Type B pancreatic cell (in vitro differentiated cells): ENCODE measurements around the gene RBM15B. TPM values are rescaled to one million over a fixed set of nuclear protein-coding genes. Genes with fewer than 3 reads are reported as not detected.

ENCODE experiments used
- DNase-seq: peaks from one replicate; pipeline ENCODE4 v3.0.0; 2021; ENCODE audit warnings: mixed read lengths; ENCODE audit not compliant: unreplicated experiment; ENCODE audit errors: extremely low spot score
- H3K27ac Mint-ChIP-seq: 2 replicates; pipeline ENCODE4 v1.8.0; 2021; ENCODE audit warnings: mild to moderate bottlenecking, mixed read lengths
- H3K27me3 Mint-ChIP-seq: 2 replicates; pipeline ENCODE4 v1.8.0; 2021; ENCODE audit warnings: mixed read lengths
- H3K36me3 Mint-ChIP-seq: 2 replicates; pipeline ENCODE4 v1.8.0; 2021; ENCODE audit warnings: mixed read lengths
- H3K4me1 Mint-ChIP-seq: one replicate; pipeline ENCODE4 v1.8.0; 2021; ENCODE audit warnings: mixed read lengths; ENCODE audit not compliant: unreplicated experiment
- H3K4me3 Mint-ChIP-seq: 2 replicates; pipeline ENCODE4 v1.8.0; 2021; ENCODE audit warnings: mild to moderate bottlenecking, mixed read lengths
- H3K9me3 Mint-ChIP-seq: 2 replicates; pipeline ENCODE4 v1.8.0; 2021; ENCODE audit warnings: mixed read lengths
- CTCF ChIP-seq: fragments of 200-600 bp; sonication (generic); conservative IDR thresholded peaks from 2 replicates; pipeline ENCODE4 v1.5.0; 2021; ENCODE audit warnings: antibody characterized with exemption, mild to moderate bottlenecking
- long read RNA-seq: library from polyadenylated mRNA; unstranded; transcript quantifications from one replicate; pipeline ENCODE4 v2.0.0, GENCODE V29; 2020
- total RNA-seq: library from RNA; stranded (reverse); gene quantifications from 2 replicates; pipeline ENCODE4 v1.2.1, GENCODE V29; 2021; ENCODE audit warnings: low replicate concordance

Gene RBM15B
- total RNA-seq, result 54.3 and 66.4 TPM in 2 replicates
- long read RNA-seq, full-length matches to known transcripts, result 33 of 33 reads
- long read RNA-seq, partial matches to known transcripts, result 0 of 33 reads
- long read RNA-seq, other reads (novel, unspliced or antisense), result 0 of 33 reads

GRCh38 chr3:51391075-51391565 lies at the start of gene RBM15B:
TSS of gene RBM15B (plus strand) at chr3:51391285. CDS start at chr3:51391400, 115 bp downstream.
- peaks cover 36% of the 10 kb centered on the region for H3K4me1 Mint-ChIP-seq
- H3K36me3 Mint-ChIP-seq, result peaks cover 46% of the 10 kb centered on the region

GRCh38 chr3:51343918-51344687 lies 47.0 kb upstream of the RBM15B start:
- H3K9me3 Mint-ChIP-seq, result no peaks in the 10 kb centered on the region
- no peak for TF ChIP-seq CTCF
- peak overlapping the region; percentile 36 for H3K4me3 Mint-ChIP-seq
- H3K36me3 Mint-ChIP-seq, result peaks cover 4% of the 10 kb centered on the region
- DNase-seq, result no peak
- peak overlapping the region; percentile 91 for H3K27ac Mint-ChIP-seq
- H3K27me3 Mint-ChIP-seq, result no peaks in the 10 kb centered on the region
- peaks cover 16% of the 10 kb centered on the region for H3K4me1 Mint-ChIP-seq

More at GRCh38 chr3:51391075-51391565, at the start of gene RBM15B:
- Mint-ChIP-seq H3K4me3 (peak within 1 kb of the TSS; percentile 89), H3K27me3 (no peaks in the 10 kb centered on the region), H3K9me3 (no peaks in the 10 kb centered on the region), H3K27ac (peak within 1 kb of the TSS; percentile 99)
- TF ChIP-seq CTCF, result peak; percentile 91
- peak; percentile 99 for DNase-seq

GRCh38 chr3:51350751-51351150 lies 40.3 kb upstream of the RBM15B start:
- Mint-ChIP-seq H3K9me3 (no peaks in the 10 kb centered on the region), H3K4me3 (no peak overlapping the region), H3K4me1 (peaks cover 2% of the 10 kb centered on the region), H3K27me3 (no peaks in the 10 kb centered on the region), H3K27ac (no peak overlapping the region), H3K36me3 (peaks cover 4% of the 10 kb centered on the region)
- TF ChIP-seq CTCF, result no peak
- no peak for DNase-seq

GRCh38 chr3:51353131-51353530 lies 38.0 kb upstream of the RBM15B start:
- TF ChIP-seq CTCF, result no peak
- DNase-seq, result no peak

GRCh38 chr3:51353691-51354090 lies 37.4 kb upstream of the RBM15B start:
- H3K9me3 Mint-ChIP-seq, result no peaks in the 10 kb centered on the region
- H3K27ac Mint-ChIP-seq, result no peak overlapping the region
- no peak overlapping the region for H3K4me3 Mint-ChIP-seq
- no peak for TF ChIP-seq CTCF
- DNase-seq, result no peak
- peaks cover 4% of the 10 kb centered on the region for H3K36me3 Mint-ChIP-seq
- no peaks in the 10 kb centered on the region for H3K27me3 Mint-ChIP-seq
- H3K4me1 Mint-ChIP-seq, result peaks cover 7% of the 10 kb centered on the region

More at GRCh38 chr3:51353131-51353530, 38.0 kb upstream of the RBM15B start:
- H3K36me3 Mint-ChIP-seq, result peaks cover 4% of the 10 kb centered on the region
- no peaks in the 10 kb centered on the region for H3K9me3 Mint-ChIP-seq
- peaks cover 7% of the 10 kb centered on the region for H3K4me1 Mint-ChIP-seq
- no peak overlapping the region for H3K4me3 Mint-ChIP-seq
- no peaks in the 10 kb centered on the region for H3K27me3 Mint-ChIP-seq
- H3K27ac Mint-ChIP-seq, result no peak overlapping the region
